ENCODE measurements around the gene UTS2R. TPM values are rescaled to one million over a fixed set of nuclear protein-coding genes. Genes with fewer than 3 reads are reported as not detected.
"Not testable (repeated sequence)": the region's sequence is repeated elsewhere in the genome, so short reads cannot be mapped to it uniquely, and the experiment has no call there.

The UTS2R gene
- total RNA-seq, 1 donor from 2014 or later, result not detected

GRCh38 chr17:82353484-82353883 lies 18.1 kb upstream of the UTS2R start:
- DNase-seq (ENCODE audit: low spot score), result no peak

DNA sequence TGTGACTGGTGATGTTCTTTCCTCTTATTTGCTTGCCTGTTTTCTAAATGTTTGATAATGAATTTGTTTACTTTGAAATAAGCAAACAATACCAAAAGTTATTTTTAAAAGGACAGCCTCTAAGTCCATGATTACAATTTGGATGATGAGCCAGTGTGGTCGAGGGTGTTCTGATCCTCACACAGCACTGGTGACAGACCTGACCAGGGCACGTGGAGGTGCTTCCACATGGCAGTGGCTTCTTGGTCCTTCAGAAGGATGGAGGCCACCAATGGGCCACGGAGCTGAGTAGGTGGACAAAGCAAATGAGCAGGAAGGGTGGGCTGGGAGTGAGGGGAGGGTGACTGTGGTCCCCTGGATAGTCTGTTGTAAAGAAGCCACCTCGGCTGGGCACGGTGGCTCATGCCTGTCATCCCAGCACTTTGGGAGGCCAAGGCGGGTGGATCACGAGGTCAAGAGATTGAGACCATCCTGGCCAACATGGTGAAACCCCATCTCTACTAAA lies 16.7 kb upstream of the UTS2R start:
- no peak for DNase-seq (ENCODE audit: low spot score)

- no peak for DNase-seq (ENCODE audit: low spot score)
These were observed 15.7 kb upstream of the UTS2R start for GRCh38 chr17:82355770-82356427.

GRCh38 chr17:82356845-82357355 lies 14.7 kb upstream of the UTS2R start:
- no peak for DNase-seq (ENCODE audit: low spot score)

DNA sequence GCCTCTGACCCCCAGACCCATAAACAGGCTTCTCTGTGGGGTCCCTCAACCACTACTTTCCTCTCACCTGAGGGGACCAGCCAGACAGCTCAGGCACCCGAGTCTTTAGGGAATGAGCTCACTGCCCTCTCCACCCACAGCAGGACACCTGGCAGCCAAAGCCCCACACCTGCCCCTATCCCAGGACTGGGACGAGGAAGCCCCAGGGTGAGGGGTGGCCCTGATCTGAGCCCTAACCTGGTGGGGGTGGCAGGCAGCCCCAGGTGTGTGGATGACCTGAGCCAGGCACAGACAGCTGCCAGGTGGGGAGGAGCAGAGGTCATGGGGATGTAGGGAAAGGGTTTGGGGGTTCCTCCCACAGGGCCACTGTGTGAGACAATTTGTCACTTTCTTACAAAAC lies 14.2 kb upstream of the UTS2R start:
- no peak for DNase-seq (ENCODE audit: low spot score)

DNA sequence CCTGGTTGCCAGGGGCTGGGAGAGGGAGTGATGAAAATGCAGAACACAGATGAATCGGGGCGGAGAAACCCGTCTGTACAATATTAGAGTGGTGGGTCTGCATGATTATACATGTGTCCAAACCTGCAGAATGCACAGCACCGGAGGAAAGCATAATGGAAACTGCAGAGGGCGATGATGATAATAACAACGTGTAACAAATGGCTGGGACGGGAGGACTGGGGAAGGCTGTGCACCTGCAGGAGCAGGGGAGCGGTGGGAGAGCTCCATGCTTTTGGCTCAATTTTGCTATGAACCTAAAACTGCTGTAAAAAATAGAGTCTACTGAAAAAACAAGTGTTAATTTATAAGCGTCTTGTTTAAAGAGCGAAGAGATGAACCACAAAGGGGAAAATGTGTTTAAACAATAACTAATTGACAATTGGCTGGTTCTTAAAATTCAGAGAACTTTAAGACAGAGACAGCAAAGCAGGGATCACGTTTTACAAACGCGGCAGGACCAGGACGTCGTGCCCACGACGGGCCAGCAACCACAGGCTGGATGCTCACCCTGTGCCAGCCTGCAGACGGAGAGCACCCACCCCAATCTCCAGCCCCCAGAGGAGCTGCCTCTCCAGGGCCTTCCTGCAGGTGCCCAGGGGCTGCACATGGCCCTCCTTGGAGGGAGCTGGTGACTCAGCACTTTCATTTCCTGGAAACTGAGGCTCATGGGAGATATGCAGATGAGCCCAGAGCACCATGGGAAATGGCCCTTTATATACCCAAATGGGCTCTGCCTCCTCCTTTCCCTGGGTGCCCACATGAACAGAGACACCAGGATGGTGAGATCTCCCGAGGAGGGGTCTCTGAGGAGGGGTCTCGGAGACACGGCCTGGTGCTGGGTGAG lies 12.9 kb upstream of the UTS2R start, which contains the start of gene TEX19:
Gene TEX19 (plus strand): TSS at position 783 of the 886 bp plus-strand sequence. CDS start 2,904 bp downstream, outside the sequence.
- DNase-seq (ENCODE audit: low spot score), result no peak

- DNase-seq (ENCODE audit: low spot score), result not testable (repeated sequence)
These were observed 12.0 kb upstream of the UTS2R start for GRCh38 chr17:82359451-82360074.

DNA sequence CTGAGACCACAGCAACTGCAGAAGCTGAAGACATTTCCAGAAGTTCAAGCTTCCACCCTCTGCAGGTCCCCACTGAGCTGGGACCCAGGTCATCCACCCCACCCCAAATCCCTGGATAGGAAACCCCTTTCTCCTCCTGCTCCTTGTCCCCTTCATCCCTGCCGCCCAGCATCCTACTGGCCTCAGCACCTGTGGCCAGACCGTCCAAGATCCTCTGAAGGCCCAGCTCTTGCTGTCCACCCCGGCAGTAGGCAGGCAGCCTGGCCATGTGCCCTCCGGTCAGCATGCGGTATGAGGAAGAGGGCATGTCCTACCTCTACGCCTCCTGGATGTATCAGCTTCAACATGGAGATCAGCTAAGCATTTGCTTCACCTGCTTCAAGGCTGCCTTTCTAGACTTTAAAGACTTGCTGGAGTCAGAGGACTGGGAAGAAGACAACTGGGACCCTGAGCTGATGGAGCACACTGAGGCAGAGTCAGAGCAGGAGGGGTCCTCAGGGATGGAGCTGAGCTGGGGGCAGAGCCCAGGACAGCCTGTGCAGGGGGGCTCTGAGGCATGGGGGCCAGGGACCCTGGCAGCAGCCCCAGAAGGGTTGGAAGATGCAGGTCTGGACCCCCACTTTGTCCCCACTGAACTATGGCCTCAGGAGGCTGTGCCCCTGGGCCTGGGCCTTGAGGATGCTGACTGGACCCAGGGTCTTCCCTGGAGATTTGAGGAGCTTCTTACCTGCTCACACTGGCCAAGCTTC lies 9.5 kb upstream of the UTS2R start:
- DNase-seq (ENCODE audit: low spot score), result no peak

DNA sequence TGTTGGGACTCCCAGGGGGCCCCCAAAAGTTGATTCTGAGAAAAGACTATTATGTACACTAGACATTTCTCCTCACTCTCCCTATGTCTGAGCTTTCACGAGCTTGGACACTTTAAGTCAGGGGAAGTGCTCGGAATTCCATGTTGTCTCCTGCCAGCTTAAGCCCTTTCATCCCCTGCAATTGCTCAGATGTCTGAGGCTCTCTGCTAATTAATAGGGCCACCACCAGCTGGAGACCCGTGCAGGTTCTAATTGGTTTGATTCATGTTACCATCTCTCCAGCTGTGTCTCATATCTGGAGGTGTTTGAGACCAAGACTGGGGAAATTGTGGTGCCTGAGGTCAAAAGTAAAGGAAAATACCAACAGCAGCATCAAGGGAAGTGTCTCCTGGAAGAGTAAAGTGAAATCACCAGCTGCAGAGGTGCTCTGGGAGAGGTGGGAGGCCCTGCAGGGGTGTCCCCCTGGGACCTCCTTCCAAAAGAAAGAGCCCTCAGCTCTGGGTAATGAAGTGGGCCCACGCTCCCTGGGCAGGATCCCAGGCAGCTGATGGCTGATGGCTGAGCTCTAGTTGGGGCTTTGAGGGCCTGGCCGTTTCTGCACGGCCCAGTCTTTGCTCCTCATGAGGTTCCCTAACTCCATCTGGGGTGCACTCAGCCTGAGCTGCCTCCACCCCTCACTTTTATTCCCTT lies 5.8 kb upstream of the UTS2R start:
- no peak for DNase-seq (ENCODE audit: low spot score)

GRCh38 chr17:82366749-82367148 lies 4.8 kb upstream of the UTS2R start:
- DNase-seq (ENCODE audit: low spot score), result no peak

GRCh38 chr17:82367724-82368524 lies 3.6 kb upstream of the UTS2R start:
- DNase-seq (ENCODE audit: low spot score), result no peak

GRCh38 chr17:82369211-82369610 lies 2.4 kb upstream of the UTS2R start:
- DNase-seq (ENCODE audit: low spot score), result no peak

DNA sequence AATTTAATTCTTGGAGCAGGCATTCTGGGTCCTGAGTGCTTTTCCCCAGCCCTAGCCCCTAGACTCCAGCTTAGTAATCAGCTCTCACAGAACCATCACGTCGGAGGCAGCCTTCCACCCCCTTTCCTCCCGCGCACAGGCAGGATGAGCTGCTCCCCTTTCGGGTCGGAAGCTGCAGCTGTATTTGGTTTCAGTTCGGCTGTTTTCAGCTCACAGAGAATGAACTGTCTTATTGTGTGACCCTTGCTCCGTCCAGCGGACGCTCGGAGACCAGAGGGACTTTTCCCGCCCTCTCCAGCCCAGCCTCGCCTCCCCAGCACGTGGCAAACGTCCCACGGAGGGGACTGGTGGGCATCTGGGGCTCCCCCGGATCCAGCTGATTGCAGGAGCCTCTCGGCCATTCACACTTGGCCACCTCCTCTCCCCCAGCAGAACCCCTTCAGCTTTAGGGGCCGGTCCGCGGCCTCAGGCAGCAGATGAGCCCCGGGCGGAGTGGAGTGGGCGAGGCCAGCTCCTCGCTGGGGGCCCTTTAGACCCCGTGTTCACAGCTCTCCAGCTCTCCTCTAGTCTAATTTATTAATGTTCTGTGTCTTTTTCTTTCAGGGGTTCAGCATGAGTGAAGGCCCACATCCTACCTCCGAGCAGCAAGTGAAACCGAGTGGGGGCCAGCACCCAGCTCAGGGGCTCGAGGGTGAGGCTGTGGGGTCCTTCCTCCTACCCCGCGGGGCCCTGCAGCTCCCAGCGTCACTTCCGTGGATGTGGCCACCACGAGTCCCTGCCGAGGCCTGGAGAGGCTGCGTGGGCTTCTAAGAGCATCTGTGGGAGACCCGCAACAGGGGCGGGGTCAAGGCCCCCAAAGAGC lies 863 bp upstream of the UTS2R start:
- DNase-seq (ENCODE audit: low spot score), result no peak

DNA sequence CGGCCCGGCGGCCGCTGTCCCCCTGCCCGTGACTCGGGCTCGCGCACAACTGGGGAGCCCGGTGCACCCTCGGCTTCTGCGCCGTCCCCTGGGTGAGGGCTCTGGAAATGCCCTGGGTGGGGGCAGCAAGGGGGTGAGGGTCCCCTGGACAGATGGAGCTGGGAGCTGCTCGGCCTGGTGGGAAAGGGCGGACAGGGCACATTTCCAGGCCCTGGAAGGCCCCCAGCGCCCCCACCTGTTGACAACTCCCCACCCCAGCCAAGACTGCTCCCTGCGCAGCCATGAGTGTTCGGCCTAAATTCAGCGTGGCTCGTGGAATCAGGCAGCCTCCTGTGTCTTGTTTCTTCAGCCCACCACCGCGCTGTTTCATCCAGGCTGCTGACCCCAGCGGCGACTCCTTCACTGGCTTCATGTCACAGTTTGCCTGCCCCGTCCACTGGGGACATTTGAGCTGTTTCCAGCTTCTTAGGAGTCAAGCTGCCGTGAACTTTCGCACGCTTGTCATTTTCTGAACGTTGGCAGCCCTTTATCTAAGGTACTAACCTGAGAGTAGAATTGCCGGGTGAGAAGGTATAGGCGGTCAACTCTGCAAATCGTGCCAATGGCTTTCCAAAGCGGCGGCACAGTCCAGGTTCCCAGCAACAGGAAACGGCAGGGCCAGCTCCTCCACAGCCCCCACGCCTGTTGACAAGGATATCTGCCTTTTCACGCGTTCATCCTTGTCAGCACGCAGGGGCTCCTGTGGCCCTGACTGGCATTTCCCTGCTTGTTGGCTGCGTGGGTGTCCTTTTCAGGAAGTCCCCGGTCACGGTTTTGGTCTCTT lies 895 bp downstream of the UTS2R start:
- DNase-seq (ENCODE audit: low spot score), result no peak

GRCh38 chr17:82373072-82373452 lies 1.5 kb downstream of the UTS2R start:
- not testable (repeated sequence) for DNase-seq (ENCODE audit: low spot score)

- no peak for DNase-seq (ENCODE audit: low spot score)
These were observed 2.4 kb downstream of the UTS2R start for GRCh38 chr17:82373731-82374625.
